GM23338 (cell line): Measurements from ENCODE around the gene INPP4B. TPM values are rescaled to one million over a fixed set of nuclear protein-coding genes. Genes with fewer than 3 reads are reported as not detected.

Source experiments
- ATAC-seq: fragments of 200-7000 bp; cut with Tn5 transposase; 3 replicates; pipeline ENCODE4 v1.9.1; 2020
- DNase-seq: peaks from one replicate; pipeline ENCODE4 v3.0.0-alpha.2; 2015; ENCODE audit warnings: low spot score
- H2AFZ ChIP-seq: fragments of 200-600 bp; sonication (generic); 2 replicates; pipeline ENCODE4 v1.8.0; 2016; ENCODE audit warnings: antibody characterized with exemption, mild to moderate bottlenecking, moderate library complexity
- H3F3A ChIP-seq: fragments of 200-600 bp; sonication (generic); replicated peaks from 2 replicates; pipeline ENCODE4 v1.8.0; 2017; ENCODE audit warnings: antibody characterized with exemption, mixed run types, low read depth
- H3K27ac ChIP-seq: fragments of 200-600 bp; sonication (generic); 2 replicates; pipeline ENCODE4 v1.6.1; 2016; ENCODE audit warnings: low read depth
- H3K27me3 ChIP-seq: fragments of 200-600 bp; sonication (generic); 2 replicates; pipeline ENCODE4 v1.8.0; 2016; ENCODE audit warnings: mild to moderate bottlenecking, mixed run types, moderate library complexity; ENCODE audit not compliant: insufficient read depth
- H3K36me3 ChIP-seq: fragments of 200-600 bp; sonication (generic); 2 replicates; pipeline ENCODE4 v1.8.0; 2016; ENCODE audit warnings: mild to moderate bottlenecking; ENCODE audit not compliant: insufficient read depth
- H3K4me1 ChIP-seq: fragments of 200-600 bp; sonication (generic); 2 replicates; pipeline ENCODE4 v1.8.0; 2016; ENCODE audit warnings: mild to moderate bottlenecking, moderate library complexity; ENCODE audit not compliant: insufficient read depth
- H3K4me2 ChIP-seq: fragments of 200-600 bp; sonication (generic); 2 replicates; pipeline ENCODE4 v1.7.1; 2017; ENCODE audit warnings: mixed run types
- H3K4me3 ChIP-seq: fragments of 200-600 bp; sonication (generic); 2 replicates; pipeline ENCODE4 v1.6.1; 2016; ENCODE audit warnings: mixed run types
- H3K79me2 ChIP-seq: fragments of 200-600 bp; sonication (generic); replicated peaks from 2 replicates; pipeline ENCODE4 v1.8.0; 2017; ENCODE audit warnings: mild to moderate bottlenecking; ENCODE audit not compliant: insufficient read depth
- H3K9me2 ChIP-seq: fragments of 200-600 bp; sonication (generic); 2 replicates; pipeline ENCODE4 v1.8.0; 2017; ENCODE audit not compliant: insufficient read depth
- H4K20me1 ChIP-seq: fragments of 200-600 bp; sonication (generic); replicated peaks from 2 replicates; pipeline ENCODE4 v1.8.0; 2017; ENCODE audit warnings: mild to moderate bottlenecking; ENCODE audit not compliant: insufficient read depth
- H3K27ac Mint-ChIP-seq: 2 replicates; pipeline ENCODE4 v1.8.0; 2020; ENCODE audit warnings: inconsistent platforms, mild to moderate bottlenecking, moderate library complexity, mixed read lengths
- H3K27me3 Mint-ChIP-seq: 3 replicates; pipeline ENCODE4 v1.8.0; 2022; ENCODE audit warnings: low read depth, mild to moderate bottlenecking, moderate library complexity, mixed read lengths, inconsistent platforms; ENCODE audit not compliant: insufficient read depth, poor library complexity
- H3K36me3 Mint-ChIP-seq: 3 replicates; pipeline ENCODE4 v1.8.0; 2021; ENCODE audit warnings: low read depth, mild to moderate bottlenecking, inconsistent platforms, moderate library complexity, mixed read lengths
- H3K4me1 Mint-ChIP-seq: 3 replicates; pipeline ENCODE4 v1.8.0; 2020; ENCODE audit warnings: mild to moderate bottlenecking, inconsistent platforms, mixed read lengths
- H3K4me3 Mint-ChIP-seq: 3 replicates; pipeline ENCODE4 v1.8.0; 2021; ENCODE audit warnings: moderate library complexity, mild to moderate bottlenecking, inconsistent platforms, mixed read lengths
- H3K9me3 Mint-ChIP-seq: 3 replicates; pipeline ENCODE4 v1.8.0; 2020; ENCODE audit warnings: moderate library complexity, mild to moderate bottlenecking, inconsistent platforms, mixed read lengths
- CREB1 ChIP-seq: fragments of 250-450 bp; sonication (Bioruptor Pico); IDR thresholded peaks from 2 replicates; pipeline ENCODE4 v1.5.0; 2020; ENCODE audit warnings: low read depth, mild to moderate bottlenecking, moderate library complexity
- EZH2 ChIP-seq: fragments of 200-600 bp; sonication (generic); IDR thresholded peaks from one replicate; pipeline ENCODE4 v1.8.0; 2017; ENCODE audit warnings: antibody characterized with exemption, mild to moderate bottlenecking, low read depth; ENCODE audit not compliant: unreplicated experiment
- EZH2phosphoT487 ChIP-seq: fragments of 200-600 bp; sonication (generic); IDR thresholded peaks from one replicate; pipeline ENCODE4 v1.8.1; 2018; ENCODE audit warnings: antibody characterized with exemption; ENCODE audit not compliant: unreplicated experiment
- JUNB ChIP-seq: IDR thresholded peaks from one replicate; pipeline ENCODE4 v1.6.1; 2016; ENCODE audit warnings: antibody characterized with exemption; ENCODE audit not compliant: unreplicated experiment
- NANOG ChIP-seq: IDR thresholded peaks from 2 replicates; pipeline ENCODE4 v1.6.1; 2016; ENCODE audit warnings: antibody characterized with exemption, borderline replicate concordance
- POLR2AphosphoS5 ChIP-seq: IDR thresholded peaks from 2 replicates; pipeline ENCODE4 v1.6.1; 2016; ENCODE audit warnings: antibody characterized with exemption, low read depth
- STAT1 ChIP-seq: IDR thresholded peaks from one replicate; pipeline ENCODE4 v1.6.1; 2016; ENCODE audit warnings: antibody characterized with exemption; ENCODE audit not compliant: unreplicated experiment
- ZNF114 ChIP-seq: fragments of 250-450 bp; sonication (Bioruptor Pico); IDR thresholded peaks from 2 replicates; pipeline ENCODE4 v1.5.0; 2020; ENCODE audit warnings: mild to moderate bottlenecking, moderate library complexity
- ZNF331 ChIP-seq: fragments of 250-450 bp; sonication (Bioruptor Pico); IDR thresholded peaks from 2 replicates; pipeline ENCODE4 v1.5.0; 2020; ENCODE audit warnings: low read depth, mild to moderate bottlenecking, moderate library complexity
- polyA plus RNA-seq: library from polyadenylated mRNA; unstranded; fragments of >200 nt; fragmentation: Nextera tagmentation; extraction: Ambion mirVana; gene quantifications from 2 replicates; pipeline ENCODE4 v1.2.1, GENCODE V29; 2016
- total RNA-seq: library from RNA; depleted of rRNA; stranded (reverse); fragments of >200 nt; shearing (Covaris generic); gene quantifications from 2 replicates; pipeline ENCODE4 v1.2.3, GENCODE V29; 2014
- TF ChIP-seq, protein P1 (sequence below): IDR thresholded peaks from one replicate; pipeline ENCODE4 v1.6.1; 2018; ENCODE audit warnings: antibody characterized with exemption; ENCODE audit not compliant: unreplicated experiment
- TF ChIP-seq, protein P2 (sequence below), 2 experiments: fragments of 200-600 bp in 1 of 2; sonication (generic) in 1 of 2; conservative IDR thresholded peaks; 2 replicates each; pipeline versions ENCODE4 v1.5.1 to v1.6.1; 2016 to 2017; ENCODE audit warnings: antibody characterized with exemption in 2 of 2, low read depth in 2 of 2, mild to moderate bottlenecking in 2 of 2, moderate library complexity in 1 of 2
- TF ChIP-seq, protein P3 (sequence below): fragments of 250-450 bp; sonication (Bioruptor Pico); IDR thresholded peaks from 2 replicates; pipeline ENCODE4 v1.5.0; 2020; ENCODE audit warnings: mild to moderate bottlenecking, moderate library complexity
- TF ChIP-seq, protein P4 (sequence below): IDR thresholded peaks from 2 replicates; pipeline ENCODE4 v1.6.1; 2016; ENCODE audit warnings: antibody characterized with exemption

Gene INPP4B
- total and polyA plus RNA-seq, 2 experiments from 2014 or later, result 0.11 to 0.14 TPM

DNA sequence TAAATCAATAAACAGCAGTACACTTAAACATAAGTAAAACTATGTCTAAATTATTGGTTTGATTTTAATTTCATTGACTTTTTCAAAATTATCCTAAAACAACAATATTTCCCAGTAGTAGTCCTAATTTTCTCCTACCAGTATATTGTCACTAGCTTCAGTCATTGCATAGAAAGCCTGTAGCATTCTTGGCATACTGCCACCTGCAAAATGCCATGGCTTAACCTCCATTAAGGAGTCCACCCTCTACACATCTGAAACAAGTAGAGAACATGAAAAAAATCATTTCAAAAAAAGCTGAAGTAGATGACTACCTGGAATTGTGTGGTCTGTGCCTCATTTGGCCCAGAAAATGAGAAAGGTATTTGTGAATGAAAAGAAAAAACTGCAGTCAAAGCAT is 348.5 kb downstream of the INPP4B start:
- DNase-seq (no peak), ATAC-seq (no peak)
- Mint-ChIP-seq H3K36me3 (no peaks in the 10 kb centered on the region), H3K27me3 (no peaks in the 10 kb centered on the region), H3K4me3 (no peak overlapping the region), H3K27ac (no peak overlapping the region), H3K4me1 (0 out of 3 replicates have a peak, but pooled peaks cover 4% of the 10 kb centered on the region), H3K9me3 (no peaks in the 10 kb centered on the region)
- H3K9me2 ChIP-seq, result 0 out of 2 replicates have a peak, but pooled peaks cover 8% of the 10 kb centered on the region
- H3K79me2 ChIP-seq, result no peaks in the 10 kb centered on the region
- H3K27ac ChIP-seq, result no peak overlapping the region
- no peak overlapping the region for H3K4me3 ChIP-seq
- TF ChIP-seq ZNF114 (no peak), EZH2phosphoT487 (no peak), CREB1 (CRISPR knock-in tag) (no peak), NANOG (no peak), STAT1 (no peak), POLR2AphosphoS5 (no peak), EZH2 (no peak), JUNB (no peak), ZNF331 (CRISPR knock-in tag) (no peak)
- TF ChIP-seq, protein P1, sequence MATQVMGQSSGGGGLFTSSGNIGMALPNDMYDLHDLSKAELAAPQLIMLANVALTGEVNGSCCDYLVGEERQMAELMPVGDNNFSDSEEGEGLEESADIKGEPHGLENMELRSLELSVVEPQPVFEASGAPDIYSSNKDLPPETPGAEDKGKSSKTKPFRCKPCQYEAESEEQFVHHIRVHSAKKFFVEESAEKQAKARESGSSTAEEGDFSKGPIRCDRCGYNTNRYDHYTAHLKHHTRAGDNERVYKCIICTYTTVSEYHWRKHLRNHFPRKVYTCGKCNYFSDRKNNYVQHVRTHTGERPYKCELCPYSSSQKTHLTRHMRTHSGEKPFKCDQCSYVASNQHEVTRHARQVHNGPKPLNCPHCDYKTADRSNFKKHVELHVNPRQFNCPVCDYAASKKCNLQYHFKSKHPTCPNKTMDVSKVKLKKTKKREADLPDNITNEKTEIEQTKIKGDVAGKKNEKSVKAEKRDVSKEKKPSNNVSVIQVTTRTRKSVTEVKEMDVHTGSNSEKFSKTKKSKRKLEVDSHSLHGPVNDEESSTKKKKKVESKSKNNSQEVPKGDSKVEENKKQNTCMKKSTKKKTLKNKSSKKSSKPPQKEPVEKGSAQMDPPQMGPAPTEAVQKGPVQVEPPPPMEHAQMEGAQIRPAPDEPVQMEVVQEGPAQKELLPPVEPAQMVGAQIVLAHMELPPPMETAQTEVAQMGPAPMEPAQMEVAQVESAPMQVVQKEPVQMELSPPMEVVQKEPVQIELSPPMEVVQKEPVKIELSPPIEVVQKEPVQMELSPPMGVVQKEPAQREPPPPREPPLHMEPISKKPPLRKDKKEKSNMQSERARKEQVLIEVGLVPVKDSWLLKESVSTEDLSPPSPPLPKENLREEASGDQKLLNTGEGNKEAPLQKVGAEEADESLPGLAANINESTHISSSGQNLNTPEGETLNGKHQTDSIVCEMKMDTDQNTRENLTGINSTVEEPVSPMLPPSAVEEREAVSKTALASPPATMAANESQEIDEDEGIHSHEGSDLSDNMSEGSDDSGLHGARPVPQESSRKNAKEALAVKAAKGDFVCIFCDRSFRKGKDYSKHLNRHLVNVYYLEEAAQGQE, result no peak
- TF ChIP-seq, protein P2, sequence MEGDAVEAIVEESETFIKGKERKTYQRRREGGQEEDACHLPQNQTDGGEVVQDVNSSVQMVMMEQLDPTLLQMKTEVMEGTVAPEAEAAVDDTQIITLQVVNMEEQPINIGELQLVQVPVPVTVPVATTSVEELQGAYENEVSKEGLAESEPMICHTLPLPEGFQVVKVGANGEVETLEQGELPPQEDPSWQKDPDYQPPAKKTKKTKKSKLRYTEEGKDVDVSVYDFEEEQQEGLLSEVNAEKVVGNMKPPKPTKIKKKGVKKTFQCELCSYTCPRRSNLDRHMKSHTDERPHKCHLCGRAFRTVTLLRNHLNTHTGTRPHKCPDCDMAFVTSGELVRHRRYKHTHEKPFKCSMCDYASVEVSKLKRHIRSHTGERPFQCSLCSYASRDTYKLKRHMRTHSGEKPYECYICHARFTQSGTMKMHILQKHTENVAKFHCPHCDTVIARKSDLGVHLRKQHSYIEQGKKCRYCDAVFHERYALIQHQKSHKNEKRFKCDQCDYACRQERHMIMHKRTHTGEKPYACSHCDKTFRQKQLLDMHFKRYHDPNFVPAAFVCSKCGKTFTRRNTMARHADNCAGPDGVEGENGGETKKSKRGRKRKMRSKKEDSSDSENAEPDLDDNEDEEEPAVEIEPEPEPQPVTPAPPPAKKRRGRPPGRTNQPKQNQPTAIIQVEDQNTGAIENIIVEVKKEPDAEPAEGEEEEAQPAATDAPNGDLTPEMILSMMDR (conservative IDR thresholded peaks at IDR 0.05; ENCODE audit: low read depth in 2 of 2), result no peak
- TF ChIP-seq, protein P3, sequence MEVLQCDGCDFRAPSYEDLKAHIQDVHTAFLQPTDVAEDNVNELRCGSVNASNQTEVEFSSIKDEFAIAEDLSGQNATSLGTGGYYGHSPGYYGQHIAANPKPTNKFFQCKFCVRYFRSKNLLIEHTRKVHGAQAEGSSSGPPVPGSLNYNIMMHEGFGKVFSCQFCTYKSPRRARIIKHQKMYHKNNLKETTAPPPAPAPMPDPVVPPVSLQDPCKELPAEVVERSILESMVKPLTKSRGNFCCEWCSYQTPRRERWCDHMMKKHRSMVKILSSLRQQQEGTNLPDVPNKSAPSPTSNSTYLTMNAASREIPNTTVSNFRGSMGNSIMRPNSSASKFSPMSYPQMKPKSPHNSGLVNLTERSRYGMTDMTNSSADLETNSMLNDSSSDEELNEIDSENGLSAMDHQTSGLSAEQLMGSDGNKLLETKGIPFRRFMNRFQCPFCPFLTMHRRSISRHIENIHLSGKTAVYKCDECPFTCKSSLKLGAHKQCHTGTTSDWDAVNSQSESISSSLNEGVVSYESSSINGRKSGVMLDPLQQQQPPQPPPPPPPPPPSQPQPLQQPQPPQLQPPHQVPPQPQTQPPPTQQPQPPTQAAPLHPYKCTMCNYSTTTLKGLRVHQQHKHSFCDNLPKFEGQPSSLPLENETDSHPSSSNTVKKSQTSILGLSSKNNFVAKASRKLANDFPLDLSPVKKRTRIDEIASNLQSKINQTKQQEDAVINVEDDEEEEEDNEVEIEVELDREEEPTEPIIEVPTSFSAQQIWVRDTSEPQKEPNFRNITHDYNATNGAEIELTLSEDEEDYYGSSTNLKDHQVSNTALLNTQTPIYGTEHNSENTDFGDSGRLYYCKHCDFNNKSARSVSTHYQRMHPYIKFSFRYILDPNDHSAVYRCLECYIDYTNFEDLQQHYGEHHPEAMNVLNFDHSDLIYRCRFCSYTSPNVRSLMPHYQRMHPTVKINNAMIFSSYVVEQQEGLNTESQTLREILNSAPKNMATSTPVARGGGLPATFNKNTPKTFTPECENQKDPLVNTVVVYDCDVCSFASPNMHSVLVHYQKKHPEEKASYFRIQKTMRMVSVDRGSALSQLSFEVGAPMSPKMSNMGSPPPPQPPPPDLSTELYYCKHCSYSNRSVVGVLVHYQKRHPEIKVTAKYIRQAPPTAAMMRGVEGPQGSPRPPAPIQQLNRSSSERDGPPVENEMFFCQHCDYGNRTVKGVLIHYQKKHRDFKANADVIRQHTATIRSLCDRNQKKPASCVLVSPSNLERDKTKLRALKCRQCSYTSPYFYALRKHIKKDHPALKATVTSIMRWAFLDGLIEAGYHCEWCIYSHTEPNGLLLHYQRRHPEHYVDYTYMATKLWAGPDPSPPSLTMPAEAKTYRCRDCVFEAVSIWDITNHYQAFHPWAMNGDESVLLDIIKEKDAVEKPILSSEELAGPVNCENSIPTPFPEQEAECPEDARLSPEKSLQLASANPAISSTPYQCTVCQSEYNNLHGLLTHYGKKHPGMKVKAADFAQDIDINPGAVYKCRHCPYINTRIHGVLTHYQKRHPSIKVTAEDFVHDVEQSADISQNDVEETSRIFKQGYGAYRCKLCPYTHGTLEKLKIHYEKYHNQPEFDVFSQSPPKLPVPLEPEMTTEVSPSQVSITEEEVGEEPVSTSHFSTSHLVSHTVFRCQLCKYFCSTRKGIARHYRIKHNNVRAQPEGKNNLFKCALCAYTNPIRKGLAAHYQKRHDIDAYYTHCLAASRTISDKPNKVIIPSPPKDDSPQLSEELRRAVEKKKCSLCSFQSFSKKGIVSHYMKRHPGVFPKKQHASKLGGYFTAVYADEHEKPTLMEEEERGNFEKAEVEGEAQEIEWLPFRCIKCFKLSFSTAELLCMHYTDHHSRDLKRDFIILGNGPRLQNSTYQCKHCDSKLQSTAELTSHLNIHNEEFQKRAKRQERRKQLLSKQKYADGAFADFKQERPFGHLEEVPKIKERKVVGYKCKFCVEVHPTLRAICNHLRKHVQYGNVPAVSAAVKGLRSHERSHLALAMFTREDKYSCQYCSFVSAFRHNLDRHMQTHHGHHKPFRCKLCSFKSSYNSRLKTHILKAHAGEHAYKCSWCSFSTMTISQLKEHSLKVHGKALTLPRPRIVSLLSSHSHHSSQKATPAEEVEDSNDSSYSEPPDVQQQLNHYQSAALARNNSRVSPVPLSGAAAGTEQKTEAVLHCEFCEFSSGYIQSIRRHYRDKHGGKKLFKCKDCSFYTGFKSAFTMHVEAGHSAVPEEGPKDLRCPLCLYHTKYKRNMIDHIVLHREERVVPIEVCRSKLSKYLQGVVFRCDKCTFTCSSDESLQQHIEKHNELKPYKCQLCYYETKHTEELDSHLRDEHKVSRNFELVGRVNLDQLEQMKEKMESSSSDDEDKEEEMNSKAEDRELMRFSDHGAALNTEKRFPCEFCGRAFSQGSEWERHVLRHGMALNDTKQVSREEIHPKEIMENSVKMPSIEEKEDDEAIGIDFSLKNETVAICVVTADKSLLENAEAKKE (CRISPR knock-in tag), result no peak
- TF ChIP-seq, protein P4, sequence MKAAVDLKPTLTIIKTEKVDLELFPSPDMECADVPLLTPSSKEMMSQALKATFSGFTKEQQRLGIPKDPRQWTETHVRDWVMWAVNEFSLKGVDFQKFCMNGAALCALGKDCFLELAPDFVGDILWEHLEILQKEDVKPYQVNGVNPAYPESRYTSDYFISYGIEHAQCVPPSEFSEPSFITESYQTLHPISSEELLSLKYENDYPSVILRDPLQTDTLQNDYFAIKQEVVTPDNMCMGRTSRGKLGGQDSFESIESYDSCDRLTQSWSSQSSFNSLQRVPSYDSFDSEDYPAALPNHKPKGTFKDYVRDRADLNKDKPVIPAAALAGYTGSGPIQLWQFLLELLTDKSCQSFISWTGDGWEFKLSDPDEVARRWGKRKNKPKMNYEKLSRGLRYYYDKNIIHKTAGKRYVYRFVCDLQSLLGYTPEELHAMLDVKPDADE, result no peak
- no peaks in the 10 kb centered on the region for H3K27me3 ChIP-seq
- no peak overlapping the region for H2AFZ ChIP-seq
- H3K36me3 ChIP-seq, result no peaks in the 10 kb centered on the region
- 0 out of 2 replicates have a peak, but pooled peaks cover 8% of the 10 kb centered on the region for H3K4me1 ChIP-seq
- no peaks in the 10 kb centered on the region for H3F3A ChIP-seq
- no peak overlapping the region for H3K4me2 ChIP-seq
- no peaks in the 10 kb centered on the region for H4K20me1 ChIP-seq
